GM19025 (cell line): ENCODE results near the gene SLC25A25.
"Not testable (repeated sequence)": the region's sequence is repeated elsewhere in the genome, so short reads cannot be mapped to it uniquely, and the experiment has no call there.

Experiments
- ATAC-seq: cut with Tn5 transposase; IDR thresholded peaks from one replicate; pipeline ENCODE4 v1.9.1; 2021; ENCODE audit warnings: mild to moderate bottlenecking, low read depth, moderate library complexity; ENCODE audit not compliant: unreplicated experiment

SLC25A25 gene

DNA sequence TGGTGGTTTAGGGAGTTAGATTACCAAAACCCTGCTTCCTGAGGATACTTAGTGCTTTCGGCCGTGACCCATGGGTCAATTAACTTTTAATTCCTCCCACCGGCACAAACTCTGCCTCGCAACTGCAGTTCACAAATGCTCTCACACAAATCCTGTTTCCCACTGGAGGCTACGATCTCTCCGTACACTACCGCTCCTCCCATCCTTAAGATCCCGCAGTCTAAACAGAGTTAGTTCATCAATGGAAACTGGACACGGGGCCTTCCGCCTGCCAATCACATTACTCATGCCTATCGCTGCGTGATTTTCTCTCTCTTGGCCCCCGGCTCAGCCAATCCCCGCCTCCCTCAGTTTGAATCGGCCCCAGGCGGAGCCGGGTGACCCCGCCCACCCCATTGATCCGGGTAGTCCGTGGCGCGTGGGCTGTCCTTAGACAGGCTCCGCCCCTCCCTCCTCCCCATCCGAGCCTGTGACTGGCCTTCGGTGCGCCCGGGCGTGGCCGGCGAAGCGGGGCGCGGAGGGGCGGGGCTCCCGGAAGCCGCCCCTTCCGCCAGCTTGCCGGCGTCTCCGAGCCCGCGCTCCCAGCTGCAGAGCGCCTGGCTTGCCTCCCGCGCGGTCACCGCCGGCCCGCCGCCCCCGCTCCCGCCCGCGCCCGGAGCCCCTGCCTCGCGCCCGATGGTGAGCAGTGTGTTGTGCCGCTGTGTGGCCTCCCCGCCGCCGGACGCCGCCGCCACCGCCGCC is at the start of gene SLC25A25:
Gene SLC25A25 (plus strand): TSS at position 588 of the 741 bp plus-strand sequence. CDS start 88 bp downstream, at position 676.
- peak; percentile 64 for ATAC-seq

DNA sequence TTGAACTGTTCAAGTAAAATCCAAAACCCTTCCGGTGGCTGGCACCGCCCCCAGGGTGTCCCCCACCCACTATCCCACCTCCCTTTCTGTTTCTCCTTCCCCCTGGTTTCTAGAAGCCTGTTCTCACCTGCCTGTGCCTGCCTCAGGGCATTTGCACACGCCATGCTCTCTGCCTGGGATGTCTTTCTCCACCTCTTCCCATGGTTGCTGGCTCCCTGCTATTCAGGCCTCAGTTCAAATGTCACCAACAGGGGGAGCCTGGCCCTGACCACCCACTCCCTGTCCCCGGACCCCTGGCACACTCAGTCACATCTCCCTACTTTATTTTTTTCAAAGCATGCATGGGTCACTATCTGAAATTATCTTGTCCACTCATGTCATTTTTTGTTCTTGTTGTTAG is 47.3 kb upstream of the SLC25A25 start:
- no peak for ATAC-seq

DNA sequence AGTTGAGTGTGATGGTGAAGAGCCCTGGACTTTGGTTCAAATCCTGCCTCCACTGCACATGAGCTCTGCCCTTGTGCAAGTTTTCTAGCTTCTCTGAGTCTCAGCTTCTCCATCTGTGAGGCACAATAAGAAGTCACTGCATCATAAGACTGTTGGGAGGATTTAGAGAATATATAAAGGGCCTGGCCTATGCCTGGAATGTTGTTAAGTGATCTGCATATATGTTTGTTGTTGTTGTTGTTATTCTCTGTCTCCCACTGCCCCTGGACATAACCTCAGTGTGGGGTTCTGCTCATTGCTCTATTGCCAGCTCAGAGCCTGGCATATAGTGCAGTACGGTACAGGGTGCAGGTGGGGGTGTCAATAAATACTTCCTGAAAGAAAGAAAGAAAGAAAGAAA is 46.9 kb upstream of the SLC25A25 start:
- no peak for ATAC-seq

DNA sequence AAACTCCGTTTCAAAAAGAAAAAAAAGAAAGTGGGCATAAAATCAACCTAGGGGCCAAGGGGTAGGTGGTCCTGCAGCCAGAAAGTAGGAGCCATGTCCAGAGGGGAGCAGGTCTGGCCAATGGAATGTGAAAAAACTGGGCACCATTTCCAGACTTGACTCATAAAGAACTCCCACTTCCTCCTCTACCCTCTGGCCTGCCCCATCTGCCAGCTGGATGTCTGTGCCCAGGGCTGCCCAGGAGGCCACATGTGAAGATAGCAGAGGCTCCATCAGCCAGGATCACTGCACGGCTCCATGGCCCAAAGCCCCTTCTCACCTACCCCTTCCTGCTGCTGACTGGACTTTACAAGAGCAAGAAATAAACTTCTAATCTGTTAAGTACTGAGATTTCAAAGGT is 45.1 kb upstream of the SLC25A25 start:
- ATAC-seq = no peak

DNA sequence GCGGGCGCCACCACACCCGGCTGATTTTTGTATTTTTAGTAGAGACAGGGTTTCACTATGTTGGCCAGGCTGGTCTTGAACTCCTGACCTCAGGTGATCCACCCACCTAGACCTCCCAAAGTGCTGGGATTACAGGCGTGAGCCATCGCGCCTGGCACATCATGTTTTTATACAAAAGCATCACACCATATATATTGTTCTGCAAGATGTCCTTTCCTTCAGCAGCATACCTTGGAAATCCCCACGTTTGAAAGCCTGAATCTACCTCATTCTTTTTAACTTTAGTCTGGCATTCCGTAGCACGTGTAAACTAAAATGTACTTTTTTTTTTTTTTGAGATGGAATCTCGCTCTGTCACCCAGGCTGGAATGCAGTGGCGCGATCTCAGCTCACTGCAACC is 44.4 kb upstream of the SLC25A25 start:
- ATAC-seq = not testable (repeated sequence)

DNA sequence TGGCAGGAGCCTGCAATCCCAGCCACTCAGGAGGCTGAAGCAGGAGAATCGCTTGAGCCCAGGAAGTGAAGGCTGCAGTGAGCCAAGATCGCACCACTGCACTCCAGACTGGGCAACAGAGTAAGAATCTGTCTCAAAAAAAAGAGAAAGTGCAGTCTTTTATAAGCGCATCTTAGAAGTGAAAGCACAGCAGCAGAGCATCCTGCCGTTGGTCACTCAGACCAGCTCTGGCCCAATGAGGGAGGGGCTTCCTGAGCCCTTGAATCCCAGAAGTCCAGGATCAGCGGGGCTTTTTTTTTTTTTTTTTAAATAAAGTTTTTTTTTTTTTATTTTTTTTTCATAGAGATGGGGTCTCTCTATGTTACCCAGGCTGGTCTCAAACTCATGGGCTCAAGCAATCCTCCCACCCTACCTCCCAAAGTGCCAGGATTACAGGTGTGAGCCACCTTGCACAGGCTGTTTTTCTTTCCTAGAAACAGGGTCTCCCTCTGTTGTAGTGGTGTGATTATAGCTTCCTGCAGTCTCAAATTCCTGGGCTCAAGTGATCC is 43.2 kb upstream of the SLC25A25 start:
- ATAC-seq = no peak

DNA sequence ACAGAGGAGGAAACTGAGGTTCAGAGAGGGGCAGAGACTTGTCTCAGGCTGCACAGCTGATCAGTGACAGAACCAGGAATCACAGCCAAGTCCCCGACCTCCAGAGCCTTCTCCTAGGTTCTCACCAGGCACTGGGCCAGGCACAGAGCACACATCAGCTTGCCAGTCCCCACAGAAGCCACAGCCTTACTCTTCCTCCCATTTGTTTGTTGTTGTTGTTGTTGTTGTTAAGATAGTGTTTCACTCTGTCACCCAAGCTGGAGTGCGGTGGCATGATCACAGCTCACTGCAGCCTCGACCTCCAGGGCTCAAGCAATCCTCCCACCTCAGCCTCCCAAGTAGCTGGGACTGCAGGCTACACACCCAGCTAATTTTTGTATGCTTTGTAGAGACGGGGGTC is 42.3 kb upstream of the SLC25A25 start:
- no peak for ATAC-seq

DNA sequence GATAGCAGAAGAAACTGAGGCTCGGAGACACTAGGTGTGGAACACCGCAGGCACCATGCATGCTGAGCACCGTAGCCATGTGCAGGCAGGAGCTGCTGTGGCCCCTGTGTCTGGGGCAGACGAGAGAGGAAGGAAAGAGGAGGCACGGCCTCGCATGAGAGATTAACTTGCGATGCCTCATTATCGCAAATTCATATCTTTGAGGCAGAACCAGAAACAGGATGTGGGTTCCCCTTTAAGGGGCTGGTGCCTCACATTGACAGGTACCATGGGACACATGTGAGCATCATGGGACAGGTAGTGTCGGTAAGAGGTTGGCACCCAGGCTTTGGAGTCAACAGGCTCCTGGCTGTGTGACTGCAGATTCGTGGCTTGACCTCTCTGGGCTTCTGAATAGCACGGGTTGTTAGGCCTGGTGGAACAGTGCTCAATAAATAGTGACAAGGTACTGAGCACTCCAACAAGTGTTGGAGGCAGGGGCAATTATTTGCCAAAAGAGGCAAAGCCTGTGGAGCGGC is 41.7 kb upstream of the SLC25A25 start:
- no peak for ATAC-seq

DNA sequence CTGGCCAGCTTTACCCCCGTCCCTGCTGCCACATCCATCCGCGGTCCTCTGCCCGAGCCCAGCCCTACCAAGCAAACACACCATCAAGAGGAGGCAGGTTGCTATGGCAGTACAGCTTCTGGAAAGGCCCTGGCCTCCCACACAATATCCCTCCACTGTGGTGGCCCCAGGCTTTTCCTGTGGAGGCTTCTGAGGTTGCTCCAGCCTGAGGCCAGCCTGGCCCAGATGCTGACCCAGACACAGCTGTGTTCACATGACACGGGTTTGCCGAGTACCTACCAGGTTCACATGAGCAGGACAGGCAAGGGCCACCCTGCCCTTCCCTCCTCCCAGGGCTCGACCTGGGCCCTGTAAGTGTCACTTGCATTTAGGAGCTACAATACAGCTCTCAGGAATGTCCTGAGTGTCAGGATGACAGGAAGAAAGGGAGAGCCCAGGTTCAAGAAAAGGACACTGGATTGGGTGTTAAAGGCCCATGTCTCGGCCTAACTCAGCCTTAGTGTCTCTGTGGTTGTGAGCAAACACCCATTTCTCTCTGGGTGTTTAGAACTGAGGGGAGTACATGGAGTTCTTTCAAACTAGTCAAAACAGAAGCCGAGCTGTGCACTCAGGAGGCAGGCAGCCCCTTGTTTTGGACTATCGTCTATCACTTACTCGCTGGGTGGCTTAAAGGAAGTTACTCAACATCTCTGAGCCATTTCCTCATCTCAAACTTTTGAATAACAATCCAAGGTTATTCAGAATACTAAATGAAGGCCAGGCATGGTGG is 41.1 kb upstream of the SLC25A25 start:
- ATAC-seq = no peak

DNA sequence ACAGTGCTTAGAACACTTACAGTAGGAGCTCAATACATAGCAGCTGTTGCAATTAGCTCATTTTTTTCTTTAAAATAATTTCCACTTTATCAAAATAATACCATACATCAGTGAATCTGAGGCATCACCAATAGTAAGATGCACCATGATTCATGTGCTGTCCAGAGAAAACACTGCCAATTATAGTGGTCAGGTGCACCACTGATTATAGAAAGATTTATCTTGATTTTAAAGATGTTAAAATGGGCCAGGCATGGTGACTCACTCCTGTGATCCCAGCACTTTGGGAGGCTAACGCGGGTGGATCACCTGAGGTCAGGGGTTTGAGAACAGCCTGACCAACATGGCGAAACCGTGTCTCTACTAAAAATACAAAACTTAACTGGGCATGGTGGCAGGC is 40.3 kb upstream of the SLC25A25 start:
- no peak for ATAC-seq

DNA sequence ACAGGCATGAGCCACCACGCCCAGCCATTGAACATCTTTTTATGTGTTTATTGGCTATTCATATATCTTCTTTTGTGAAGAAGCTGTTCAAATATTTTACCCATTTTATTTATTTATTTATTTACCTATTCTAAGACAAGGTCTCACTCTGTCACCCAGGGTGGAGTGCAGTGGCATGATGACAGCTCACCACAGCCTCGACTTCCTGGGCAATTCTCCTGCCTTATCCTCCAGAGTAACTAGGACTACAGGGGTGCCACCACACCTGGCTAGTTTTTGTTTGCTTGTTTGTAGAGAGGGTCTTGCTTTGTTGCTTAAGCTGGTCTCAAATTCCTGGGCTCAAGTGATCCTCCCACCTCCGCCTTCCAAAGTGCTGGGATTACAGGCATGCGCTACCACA is 34.4 kb upstream of the SLC25A25 start:
- ATAC-seq = no peak

DNA sequence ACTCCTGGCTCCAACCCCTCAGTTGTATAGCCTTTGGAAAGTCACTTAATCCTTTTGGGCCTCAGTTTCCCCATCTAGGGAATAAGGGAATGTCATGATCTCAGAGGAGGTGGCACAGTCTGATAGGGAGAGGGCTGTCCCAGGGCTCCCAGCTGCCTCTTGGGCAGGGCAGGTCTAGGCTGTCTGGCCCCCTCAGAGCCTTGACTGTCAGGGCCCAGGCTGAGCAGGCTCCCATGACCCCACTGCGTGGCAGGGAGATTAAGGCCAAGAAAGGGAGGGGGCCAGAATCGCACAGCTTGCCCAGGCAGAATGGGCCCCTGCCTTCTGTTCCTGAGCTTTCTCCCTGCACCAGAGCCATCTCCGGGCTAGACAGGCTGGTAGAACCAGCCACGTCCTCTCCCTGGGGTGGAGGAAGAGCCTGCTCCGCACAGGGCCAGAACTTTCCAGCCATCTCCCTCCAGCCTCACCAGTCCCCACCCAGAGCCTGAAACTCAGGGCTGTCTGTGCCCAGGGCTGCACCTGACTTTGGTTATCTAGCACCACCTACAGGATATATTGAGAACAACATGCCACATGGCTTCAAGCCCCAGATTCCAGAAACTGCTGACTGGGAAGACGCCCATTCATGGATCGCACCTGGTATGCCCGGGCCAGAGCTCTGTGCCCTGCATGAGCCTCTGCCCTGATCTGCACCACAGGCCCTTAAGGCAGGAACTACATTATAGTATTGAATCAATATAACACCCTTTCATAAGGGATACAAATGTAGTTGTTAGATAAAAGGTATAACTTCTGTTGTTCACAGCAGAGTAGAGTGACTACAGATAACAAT is 33.0 kb upstream of the SLC25A25 start:
- no peak for ATAC-seq

DNA sequence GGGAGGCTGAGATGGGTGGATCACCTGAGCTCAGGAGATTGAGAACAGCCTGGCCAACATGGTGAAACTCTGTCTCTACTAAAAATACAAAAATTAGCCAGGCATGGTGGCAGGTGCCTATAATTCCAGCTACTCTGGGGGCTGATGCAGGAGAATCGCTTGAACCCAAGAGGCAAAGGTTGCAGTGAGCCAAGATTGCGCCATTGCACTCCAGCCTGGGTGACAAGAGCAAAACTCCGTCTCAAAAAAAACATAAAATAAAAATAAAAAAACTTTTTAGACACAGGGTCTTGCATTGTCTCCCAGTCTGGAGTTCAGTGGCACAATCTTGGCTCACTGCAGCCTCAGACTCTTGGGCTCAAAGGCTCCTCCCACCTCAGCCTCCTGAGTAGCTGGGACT is 31.5 kb upstream of the SLC25A25 start:
- not testable (repeated sequence) for ATAC-seq

DNA sequence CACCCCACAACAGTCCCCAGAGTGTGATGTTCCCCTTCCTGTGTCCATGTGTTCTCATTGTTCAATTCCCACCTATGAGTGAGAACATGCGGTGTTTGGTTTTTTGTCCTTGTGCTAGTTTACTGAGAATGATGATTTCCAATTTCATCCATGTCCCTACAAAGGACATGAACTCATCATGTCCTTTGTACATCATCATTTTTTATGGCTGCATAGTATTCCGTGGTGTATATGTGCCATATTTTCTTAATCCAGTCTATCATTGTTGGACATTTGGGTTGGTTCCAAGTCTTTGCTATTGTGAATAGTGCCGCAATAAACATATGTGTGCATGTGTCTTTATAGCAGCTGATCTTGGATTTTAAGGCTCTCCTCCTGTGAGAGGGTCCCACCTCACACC is 27.2 kb upstream of the SLC25A25 start:
- ATAC-seq = not testable (repeated sequence)

DNA sequence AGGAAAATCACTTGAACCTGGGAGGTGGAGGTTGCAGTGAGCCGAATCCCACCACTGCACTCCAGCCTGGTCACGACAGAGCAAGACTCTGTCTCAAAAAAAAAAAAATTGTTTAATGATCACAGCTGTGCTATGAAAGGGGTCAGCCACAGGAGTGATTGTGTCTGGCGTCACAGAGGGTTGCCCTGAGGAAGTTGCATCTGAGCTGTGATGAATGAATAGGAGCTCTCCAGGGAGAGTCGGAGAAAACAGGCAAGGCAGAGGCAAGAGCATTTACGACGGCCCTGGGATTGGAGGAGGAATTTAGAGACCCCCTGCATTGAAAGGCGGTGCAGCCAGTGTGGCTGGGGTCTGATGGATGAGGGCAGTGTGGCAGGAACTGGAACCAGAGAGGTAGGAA is 26.0 kb upstream of the SLC25A25 start:
- ATAC-seq = no peak

DNA sequence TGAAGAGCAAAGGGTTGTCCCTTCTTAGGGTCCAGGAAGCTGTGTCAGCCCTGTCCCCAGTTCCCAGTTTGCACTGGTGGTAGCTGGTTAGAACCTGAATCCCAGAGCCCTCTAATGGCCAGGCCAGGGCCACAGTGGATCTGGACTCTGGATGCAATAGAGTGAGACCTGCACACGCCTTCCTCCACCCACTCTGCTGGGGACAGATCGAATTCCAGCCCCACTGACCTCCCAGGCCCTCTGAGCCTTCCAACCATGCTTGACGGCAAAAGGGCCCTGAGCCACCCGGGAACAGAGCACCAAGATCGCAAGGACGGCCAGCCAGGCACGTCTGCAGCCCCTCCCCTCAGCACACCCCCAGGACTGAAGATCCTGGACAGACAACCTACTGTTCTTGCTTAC is 24.6 kb upstream of the SLC25A25 start:
- no peak for ATAC-seq

DNA sequence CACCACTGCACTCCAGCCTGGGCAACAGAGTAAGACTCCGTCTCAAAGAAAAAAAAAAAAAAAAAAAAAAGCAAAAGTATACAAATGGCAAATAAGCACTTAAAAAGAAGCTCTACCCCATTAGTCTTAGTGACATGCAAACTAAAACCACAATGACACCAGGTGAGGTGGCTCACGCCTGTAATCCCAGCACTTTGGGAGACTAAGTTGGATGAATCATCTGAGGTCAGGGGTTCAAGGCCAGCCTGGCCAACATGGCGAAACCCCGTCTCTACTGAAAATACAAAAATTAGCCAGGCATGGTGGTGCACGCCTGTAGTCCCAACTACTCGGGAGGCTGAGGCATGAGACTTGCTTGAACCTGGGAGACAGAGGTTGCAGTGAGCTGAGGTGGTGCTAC is 22.6 kb upstream of the SLC25A25 start:
- ATAC-seq = not testable (repeated sequence)

DNA sequence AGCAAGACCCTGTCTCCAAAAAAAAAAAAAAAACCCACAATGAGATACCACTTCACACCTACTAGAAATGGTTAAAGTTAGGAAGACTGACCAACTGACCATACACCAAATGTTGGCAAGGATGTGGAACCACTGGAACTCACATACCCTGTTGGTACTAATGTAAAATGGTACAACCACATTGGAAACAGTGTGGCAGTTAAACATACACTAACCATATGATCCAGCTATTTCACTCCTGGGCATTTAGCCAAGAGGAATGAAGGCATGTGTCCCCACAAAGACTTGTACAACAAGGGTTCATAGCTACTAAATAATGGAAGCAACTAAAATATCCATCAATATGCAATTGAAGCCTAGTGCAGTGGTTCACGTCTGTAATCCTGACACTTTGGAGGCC is 22.2 kb upstream of the SLC25A25 start:
- ATAC-seq = no peak

DNA sequence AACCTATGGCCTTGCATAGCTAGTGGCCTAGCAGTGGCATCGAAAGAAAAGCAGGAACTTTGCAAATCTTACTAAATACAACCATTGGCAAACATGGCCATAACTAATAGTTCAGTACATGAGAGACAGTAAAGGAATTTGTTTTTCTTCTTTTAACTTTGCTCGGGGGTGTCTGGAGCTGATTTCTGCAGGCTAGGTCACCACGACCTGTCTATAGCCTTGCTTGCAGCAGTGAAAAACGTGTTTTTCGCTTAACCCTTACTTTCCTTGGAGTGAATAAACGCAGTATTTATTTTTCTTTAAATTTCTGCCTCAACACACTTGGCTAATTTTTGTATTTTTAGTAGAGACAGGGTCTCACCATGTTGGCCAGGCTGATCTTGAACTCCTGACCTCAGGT is 20.8 kb upstream of the SLC25A25 start:
- ATAC-seq = no peak

DNA sequence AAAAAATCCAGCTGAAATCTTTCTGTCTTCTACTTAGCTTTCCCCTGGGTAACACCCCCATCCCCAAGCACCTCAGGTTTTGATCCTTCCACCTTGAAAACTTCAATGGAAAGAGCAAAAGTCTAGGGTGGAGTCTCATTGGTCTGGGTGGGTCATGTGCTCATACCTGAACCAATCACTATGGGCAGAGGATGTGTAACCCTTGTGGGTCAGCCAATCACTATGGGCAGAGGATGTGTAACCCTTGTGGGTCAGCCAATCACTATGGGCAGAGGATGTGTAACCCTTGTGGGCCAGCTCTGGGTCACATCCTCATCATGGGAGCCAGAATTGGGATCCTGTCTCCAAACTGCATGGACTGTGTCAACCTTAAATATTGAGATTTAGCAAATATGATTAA is 19.4 kb upstream of the SLC25A25 start:
- ATAC-seq = no peak

DNA sequence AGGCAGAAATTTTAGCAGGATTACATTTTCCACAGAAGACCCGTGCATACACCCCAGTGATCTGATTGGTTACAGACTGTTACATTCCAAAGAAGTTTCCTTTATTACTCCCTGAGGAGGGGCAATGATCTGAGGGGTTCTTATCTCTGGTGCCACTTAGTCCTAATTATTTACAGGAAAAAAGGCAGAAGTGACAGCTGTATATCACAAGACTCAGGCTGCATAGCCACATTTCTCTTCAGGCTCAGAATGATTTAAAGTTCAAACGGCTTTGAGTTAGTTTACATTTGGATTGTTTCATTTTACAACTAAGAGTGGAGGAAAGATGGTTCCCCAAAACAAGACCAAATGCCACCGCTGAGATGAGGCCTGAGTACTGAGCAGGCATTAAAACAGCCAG is 18.2 kb upstream of the SLC25A25 start:
- ATAC-seq = no peak
